ENCODE results near the gene CSK.

- TF ChIP-seq CTCF (IDR thresholded peaks at IDR 0.05) (no peak), POLR2A (IDR thresholded peaks at IDR 0.05) (no peak)
These were observed 39.5 kb upstream of the CSK start for GRCh38 chr15:74742422-74742821.

Measured in esophagus squamous epithelium (tissue), 4 donors.